Calu3 (cell line): ENCODE measurements around the gene ZBTB22. TPM values are rescaled to one million over a fixed set of nuclear protein-coding genes. Genes with fewer than 3 reads are reported as not detected.

Source experiments
- BruUV-seq: library from RNA; stranded (reverse); fragments of 400-500 nt; replicated peaks from 2 replicates; lab custom pipeline; 2021; lab: Mats Ljungman, UMichigan
- CTCF ChIA-PET: fragments of 300-600 bp; sonication (Branson Sonifier 250); formaldehyde crosslinking; loops from one replicate; lab custom pipeline; 2022; ENCODE audit warnings: antibody characterized with exemption; lab: Charles Lee
- DNase-seq: peaks from one replicate; pipeline ENCODE4 v3.0.0; 2022
- H3K27ac Mint-ChIP-seq: one replicate; pipeline ENCODE4 v1.8.0; 2022; ENCODE audit warnings: mixed read lengths; ENCODE audit not compliant: unreplicated experiment
- H3K27me3 Mint-ChIP-seq: one replicate; pipeline ENCODE4 v1.8.0; 2022; ENCODE audit warnings: mixed read lengths; ENCODE audit not compliant: unreplicated experiment
- H3K36me3 Mint-ChIP-seq: one replicate; pipeline ENCODE4 v1.8.0; 2022; ENCODE audit warnings: mild to moderate bottlenecking, moderate library complexity, mixed read lengths; ENCODE audit not compliant: insufficient read depth, unreplicated experiment
- H3K4me1 Mint-ChIP-seq: one replicate; pipeline ENCODE4 v1.8.0; 2022; ENCODE audit warnings: mild to moderate bottlenecking, low read depth, mixed read lengths; ENCODE audit not compliant: unreplicated experiment
- H3K4me3 Mint-ChIP-seq: one replicate; pipeline ENCODE4 v1.8.0; 2022; ENCODE audit warnings: mild to moderate bottlenecking, low read depth, moderate library complexity, mixed read lengths; ENCODE audit not compliant: unreplicated experiment
- H3K9me3 Mint-ChIP-seq: one replicate; pipeline ENCODE4 v1.8.0; 2022; ENCODE audit warnings: low read depth, mixed read lengths; ENCODE audit not compliant: unreplicated experiment
- CTCF ChIP-seq: fragments of 200-600 bp; IDR thresholded peaks from one replicate; pipeline ENCODE4 v1.8.0; 2022; ENCODE audit warnings: antibody characterized with exemption; ENCODE audit not compliant: unreplicated experiment
- intact Hi-C: fragments of 100-400 bp; cut with micrococcal nuclease; formaldehyde crosslinking; loops from one replicate; pipeline ENCODE4 v1.10.0; 2022; ENCODE audit not compliant: unreplicated experiment
- total RNA-seq: library from RNA; stranded (reverse); gene quantifications from 2 replicates; pipeline ENCODE4 v1.2.3, GENCODE V29; 2022

ZBTB22 gene
- total RNA-seq, 1 experiment from 2014 or later = 22.6 TPM

- Mint-ChIP-seq H3K9me3 (no peaks in the 10 kb centered on the region), H3K27me3 (no peaks in the 10 kb centered on the region), H3K27ac (peak overlapping the region; percentile 3), H3K36me3 (peaks cover 89% of the 10 kb centered on the region), H3K4me1 (peaks cover 73% of the 10 kb centered on the region), H3K4me3 (peak overlapping the region; percentile 93)
- BruUV-seq = no TSS peak
- TF ChIP-seq CTCF = no peak
- intact Hi-C loops = no loop called here
- no peak for DNase-seq
- CTCF ChIA-PET = interaction anchor here (0.6 kb wide), 4 partner anchors 11 to 907 kb away, joined by 3 to 10 read pairs (median 4); no protein-coding TSS in a partner anchor
Observed at GRCh38 chr6:33320315-33321181, 3.0 kb upstream of the ZBTB22 start.

GRCh38 chr6:33319939-33320314, 2.4 kb upstream of the ZBTB22 start:
- H3K27ac Mint-ChIP-seq = no peak overlapping the region
- DNase-seq = no peak
- peaks cover 79% of the 10 kb centered on the region for H3K4me1 Mint-ChIP-seq
- intact Hi-C loops = loop anchor here (5.0 kb wide), 1 partner anchor 72 kb away; the partner anchor contains the start of gene KIFC1
- H3K36me3 Mint-ChIP-seq = peaks cover 95% of the 10 kb centered on the region
- BruUV-seq = no TSS peak
- no peaks in the 10 kb centered on the region for H3K9me3 Mint-ChIP-seq
- no peak overlapping the region for H3K4me3 Mint-ChIP-seq
- H3K27me3 Mint-ChIP-seq = no peaks in the 10 kb centered on the region
- TF ChIP-seq CTCF = no peak
- CTCF ChIA-PET = interaction anchor here (0.6 kb wide), 1 partner anchor 112 kb away, joined by 4 read pairs; no protein-coding TSS in a partner anchor

- Mint-ChIP-seq H3K4me3 (peak overlapping the region; percentile 98), H3K9me3 (no peaks in the 10 kb centered on the region), H3K27ac (no peak overlapping the region), H3K27me3 (no peaks in the 10 kb centered on the region), H3K4me1 (peaks cover 78% of the 10 kb centered on the region), H3K36me3 (peaks cover 97% of the 10 kb centered on the region)
- CTCF ChIA-PET = interaction anchor here (0.6 to 2.4 kb wide), 11 partner anchors 10 to 416 kb away, joined by 3 to 11 read pairs (median 7); partner anchors contain the start of genes BAK1, PFDN6, WDR46 and ZBTB9
- no peak for TF ChIP-seq CTCF
- intact Hi-C loops = loop anchor here (5.0 kb wide), 1 partner anchor 74 kb away; the partner anchor contains the start of gene KIFC1
- no TSS peak for BruUV-seq
- no peak for DNase-seq
Observed at GRCh38 chr6:33318426-33319073, 1.0 kb upstream of the ZBTB22 start.

GRCh38 chr6:33317419-33317668, 200 bp downstream of the ZBTB22 start:
- H3K4me1 Mint-ChIP-seq = peaks cover 73% of the 10 kb centered on the region
- H3K27me3 Mint-ChIP-seq = no peaks in the 10 kb centered on the region
- CTCF ChIA-PET = interaction anchor here (0.6 to 2.4 kb wide), 18 partner anchors 11 to 507 kb away, joined by 3 to 11 read pairs (median 4); partner anchors contain the start of genes BAK1, PFDN6, PHF1 and TAP2
- DNase-seq = no peak
- no peaks in the 10 kb centered on the region for H3K9me3 Mint-ChIP-seq
- no TSS peak for BruUV-seq
- no peak for TF ChIP-seq CTCF
- peak overlapping the region; percentile 90 for H3K27ac Mint-ChIP-seq
- intact Hi-C loops = loop anchor here (5.0 kb wide), 1 partner anchor 75 kb away; the partner anchor contains the start of gene KIFC1
- peak overlapping the region; percentile 98 for H3K4me3 Mint-ChIP-seq
- H3K36me3 Mint-ChIP-seq = peaks cover 97% of the 10 kb centered on the region
